ENCODE results near the gene MRPL55.

The MRPL55 gene

GRCh38 chr1:228147768-228148167, 38.7 kb upstream of the MRPL55 start:
- no peak for TF ChIP-seq CTCF (IDR thresholded peaks at IDR 0.05; ENCODE audit: borderline replicate concordance, control extremely low read depth, extremely low read depth, insufficient read depth, missing control alignments)
- in situ Hi-C loops (cut with MboI; ENCODE audit: low sequenced_read_pairs, unreplicated experiment): no loop called here
- DNase-seq (ENCODE audit: low spot score): no peak

- DNase-seq (ENCODE audit: low spot score): peak; percentile 20
- in situ Hi-C loops (cut with MboI; ENCODE audit: low sequenced_read_pairs, unreplicated experiment): no loop called here
- TF ChIP-seq CTCF (IDR thresholded peaks at IDR 0.05; ENCODE audit: borderline replicate concordance, control extremely low read depth, extremely low read depth, insufficient read depth, missing control alignments): no peak
These were observed 38.1 kb upstream of the MRPL55 start for GRCh38 chr1:228147151-228147693.

GRCh38 chr1:228146417-228147150, 37.5 kb upstream of the MRPL55 start:
- peak; percentile 27 for DNase-seq (ENCODE audit: low spot score)
- in situ Hi-C loops (cut with MboI; ENCODE audit: low sequenced_read_pairs, unreplicated experiment): no loop called here
- no peak for TF ChIP-seq CTCF (IDR thresholded peaks at IDR 0.05; ENCODE audit: borderline replicate concordance, control extremely low read depth, extremely low read depth, insufficient read depth, missing control alignments)

GRCh38 chr1:228145463-228146416, 36.6 kb upstream of the MRPL55 start:
- in situ Hi-C loops (cut with MboI; ENCODE audit: low sequenced_read_pairs, unreplicated experiment): no loop called here
- DNase-seq (ENCODE audit: low spot score): peak; percentile 17
- TF ChIP-seq CTCF (IDR thresholded peaks at IDR 0.05; ENCODE audit: borderline replicate concordance, control extremely low read depth, extremely low read depth, insufficient read depth, missing control alignments): no peak

GRCh38 chr1:228144993-228145343, 35.9 kb upstream of the MRPL55 start:
- in situ Hi-C loops (cut with MboI; ENCODE audit: low sequenced_read_pairs, unreplicated experiment): no loop called here
- DNase-seq (ENCODE audit: low spot score): peak; percentile 10
- no peak for TF ChIP-seq CTCF (IDR thresholded peaks at IDR 0.05; ENCODE audit: borderline replicate concordance, control extremely low read depth, extremely low read depth, insufficient read depth, missing control alignments)

GRCh38 chr1:228144193-228144992, 35.3 kb upstream of the MRPL55 start:
- in situ Hi-C loops (cut with MboI; ENCODE audit: low sequenced_read_pairs, unreplicated experiment): no loop called here
- no peak for TF ChIP-seq CTCF (IDR thresholded peaks at IDR 0.05; ENCODE audit: borderline replicate concordance, control extremely low read depth, extremely low read depth, insufficient read depth, missing control alignments)
- DNase-seq (ENCODE audit: low spot score): peak; percentile 15
